ENCODE results near the gene ACAA2.

ACAA2 gene

GRCh38 chr18:49846361-49846662, 33.0 kb upstream of the ACAA2 start:
- H3K4me3 ChIP-seq (ENCODE audit: low read depth, low read length) = no peak overlapping the region
- in situ Hi-C loops (cut with HindIII; ENCODE audit: low sequenced_read_pairs) = no loop called here
- DNase-seq (ENCODE audit: low read depth) = peak; percentile 12
- no peak for TF ChIP-seq CTCF (IDR thresholded peaks at IDR 0.05; ENCODE audit: low read depth, low read length, missing control alignments)

GRCh38 chr18:49845629-49846360, 32.5 kb upstream of the ACAA2 start:
- in situ Hi-C loops (cut with HindIII; ENCODE audit: low sequenced_read_pairs) = no loop called here
- DNase-seq (ENCODE audit: low read depth) = no peak
- no peak overlapping the region for H3K4me3 ChIP-seq (ENCODE audit: low read depth, low read length)
- TF ChIP-seq CTCF (IDR thresholded peaks at IDR 0.05; ENCODE audit: low read depth, low read length, missing control alignments) = no peak

GRCh38 chr18:49844903-49845302, 31.6 kb upstream of the ACAA2 start:
- DNase-seq (ENCODE audit: low read depth) = no peak
- no peak overlapping the region for H3K4me3 ChIP-seq (ENCODE audit: low read depth, low read length)
- in situ Hi-C loops (cut with HindIII; ENCODE audit: low sequenced_read_pairs) = no loop called here
- no peak for TF ChIP-seq CTCF (IDR thresholded peaks at IDR 0.05; ENCODE audit: low read depth, low read length, missing control alignments)

GRCh38 chr18:49843778-49844625, 30.7 kb upstream of the ACAA2 start:
- in situ Hi-C loops (cut with HindIII; ENCODE audit: low sequenced_read_pairs) = no loop called here
- no peak overlapping the region for H3K4me3 ChIP-seq (ENCODE audit: low read depth, low read length)
- no peak for TF ChIP-seq CTCF (IDR thresholded peaks at IDR 0.05; ENCODE audit: low read depth, low read length, missing control alignments)
- DNase-seq (ENCODE audit: low read depth) = no peak

GRCh38 chr18:49843131-49843530, 29.8 kb upstream of the ACAA2 start:
- in situ Hi-C loops (cut with HindIII; ENCODE audit: low sequenced_read_pairs) = no loop called here
- no peak overlapping the region for H3K4me3 ChIP-seq (ENCODE audit: low read depth, low read length)
- DNase-seq (ENCODE audit: low read depth) = no peak
- TF ChIP-seq CTCF (IDR thresholded peaks at IDR 0.05; ENCODE audit: low read depth, low read length, missing control alignments) = no peak

GRCh38 chr18:49842656-49843055, 29.3 kb upstream of the ACAA2 start:
- in situ Hi-C loops (cut with HindIII; ENCODE audit: low sequenced_read_pairs) = no loop called here
- TF ChIP-seq CTCF (IDR thresholded peaks at IDR 0.05; ENCODE audit: low read depth, low read length, missing control alignments) = no peak
- no peak for DNase-seq (ENCODE audit: low read depth)
- no peak overlapping the region for H3K4me3 ChIP-seq (ENCODE audit: low read depth, low read length)

Measured in astrocyte of the cerebellum (primary cell).